IPS-18c (cell line): Measurements from ENCODE around the gene BCAS3.

Experiments
- H3K4me3 ChIP-seq: 2 replicates; pipeline ENCODE4 v1.7.0; 2013; ENCODE audit warnings: low read depth, mild to moderate bottlenecking, low read length, moderate library complexity; ENCODE audit not compliant: insufficient read depth
- H3K9me3 ChIP-seq: one replicate; pipeline ENCODE4 v1.6.1; 2013; ENCODE audit warnings: mild to moderate bottlenecking, low read length, moderate library complexity; ENCODE audit not compliant: control insufficient read depth, insufficient read depth

Gene BCAS3

DNA sequence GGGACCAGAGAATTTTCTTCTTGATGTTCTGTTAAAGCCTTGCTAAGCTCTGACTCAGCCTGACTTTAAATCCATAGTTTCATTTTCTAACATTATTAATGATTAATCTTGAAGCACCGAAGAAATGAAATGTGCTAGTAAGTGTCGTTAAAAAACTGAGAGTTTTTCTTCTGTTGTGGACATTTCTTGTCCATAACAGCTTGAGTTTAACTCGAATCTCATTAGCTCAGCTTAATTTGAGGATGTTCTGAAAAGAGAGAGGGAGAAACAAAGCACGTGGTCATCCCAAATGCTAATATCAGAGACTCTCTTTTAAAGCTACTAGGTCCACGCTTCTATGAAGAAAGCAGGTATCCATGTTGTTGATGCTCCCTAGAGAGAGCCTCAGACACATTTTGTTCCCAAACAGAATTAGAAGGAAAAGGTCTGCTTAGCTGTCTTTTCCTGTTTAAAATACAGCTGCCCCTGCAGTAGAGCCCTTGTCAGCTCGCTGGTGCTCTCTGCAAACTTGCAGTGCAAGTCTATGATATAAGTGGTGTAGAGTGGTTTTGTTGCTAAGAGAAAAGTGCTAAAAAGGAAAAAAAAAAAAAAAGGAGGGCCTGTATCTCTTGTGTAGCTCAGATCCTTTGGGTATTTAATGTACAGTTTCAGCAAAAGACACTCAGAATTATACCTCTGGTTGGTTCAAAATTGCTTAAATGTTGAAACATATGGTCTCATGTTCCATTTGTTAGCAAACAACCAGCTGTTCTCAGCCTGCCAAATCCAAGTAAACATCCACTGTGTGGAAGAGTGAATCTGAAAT is 530.9 kb downstream of the BCAS3 start:
- Histone ChIP-seq H3K9me3 (no peaks in the 10 kb centered on the region), H3K4me3 (no peak overlapping the region)

GRCh38 chr17:61209106-61209439 is 531.4 kb downstream of the BCAS3 start:
- no peak overlapping the region for H3K4me3 ChIP-seq

GRCh38 chr17:61209525-61209924 is 531.9 kb downstream of the BCAS3 start:
- H3K9me3 ChIP-seq = no peaks in the 10 kb centered on the region

More at GRCh38 chr17:61209106-61209439, 531.4 kb downstream of the BCAS3 start:
- H3K9me3 ChIP-seq = no peaks in the 10 kb centered on the region

GRCh38 chr17:61211236-61211635 is 533.6 kb downstream of the BCAS3 start:
- Histone ChIP-seq H3K9me3 (no peaks in the 10 kb centered on the region), H3K4me3 (no peak overlapping the region)

More at GRCh38 chr17:61209525-61209924, 531.9 kb downstream of the BCAS3 start:
- no peak overlapping the region for H3K4me3 ChIP-seq

DNA sequence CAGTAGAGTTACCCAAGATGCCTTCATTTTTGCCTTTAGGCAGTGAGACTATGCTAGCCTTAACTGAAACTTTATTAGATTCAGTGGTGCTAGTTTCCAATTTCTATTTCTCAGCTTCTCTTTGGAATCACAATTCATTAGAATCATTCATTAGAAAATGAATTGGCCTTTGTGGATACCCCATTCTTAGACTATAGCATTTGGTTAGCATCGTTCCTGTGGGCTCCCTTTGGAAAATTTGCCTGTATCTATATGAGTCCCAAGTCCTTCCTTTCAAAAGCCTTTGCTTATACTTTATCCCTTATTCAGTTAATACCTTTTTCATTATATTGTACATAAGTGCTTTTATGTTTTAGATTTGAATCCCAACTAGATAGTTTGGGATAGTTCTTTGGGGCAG is 535.0 kb downstream of the BCAS3 start:
- H3K4me3 ChIP-seq = no peak overlapping the region
- H3K9me3 ChIP-seq = no peaks in the 10 kb centered on the region

- H3K9me3 ChIP-seq = no peaks in the 10 kb centered on the region
- no peak overlapping the region for H3K4me3 ChIP-seq
Observed at GRCh38 chr17:61214753-61215152, 537.1 kb downstream of the BCAS3 start.

DNA sequence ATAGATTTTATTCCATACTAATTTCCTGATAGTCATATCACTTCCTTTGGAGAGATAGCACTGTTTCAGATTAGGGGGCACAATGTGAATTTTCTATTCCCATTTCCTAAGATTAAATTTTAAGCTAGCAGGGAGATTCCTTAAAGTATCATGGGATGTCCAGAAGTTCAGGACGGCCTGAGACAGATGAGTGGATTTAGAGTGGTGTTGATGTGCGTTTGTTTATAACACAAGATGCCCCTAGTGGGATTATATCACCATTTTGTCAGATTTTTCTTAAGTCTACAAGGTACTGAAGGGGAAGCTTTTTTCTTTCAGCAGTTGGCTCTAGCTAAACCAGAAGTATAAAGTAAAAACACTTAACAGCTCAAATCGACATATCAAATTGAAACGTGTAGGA is 538.4 kb downstream of the BCAS3 start:
- Histone ChIP-seq H3K4me3 (no peak overlapping the region), H3K9me3 (no peaks in the 10 kb centered on the region)

- Histone ChIP-seq H3K4me3 (no peak overlapping the region), H3K9me3 (no peaks in the 10 kb centered on the region)
Observed at GRCh38 chr17:61217878-61218437, 540.3 kb downstream of the BCAS3 start.

GRCh38 chr17:61218438-61218837 is 540.8 kb downstream of the BCAS3 start:
- Histone ChIP-seq H3K9me3 (no peaks in the 10 kb centered on the region), H3K4me3 (no peak overlapping the region)

DNA sequence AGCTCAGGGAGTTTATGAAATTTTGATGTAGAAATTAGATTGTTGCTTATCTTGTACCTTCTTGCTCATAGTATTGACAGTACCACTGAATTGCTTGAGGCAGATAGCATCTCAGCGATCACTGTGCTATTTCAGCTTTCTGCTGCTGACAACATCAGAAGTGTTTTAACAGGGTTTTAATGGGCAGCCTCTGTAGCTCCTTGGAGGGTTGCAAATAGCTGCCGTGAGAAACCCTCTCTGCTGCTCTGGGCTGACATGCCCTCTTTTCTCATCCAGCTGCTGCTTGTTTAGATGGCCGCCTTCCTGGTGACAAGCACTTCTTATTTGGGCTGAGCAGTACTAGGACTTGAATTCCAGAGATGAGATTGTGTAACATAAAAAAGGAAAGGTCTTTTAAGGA is 541.8 kb downstream of the BCAS3 start:
- Histone ChIP-seq H3K4me3 (no peak overlapping the region), H3K9me3 (no peaks in the 10 kb centered on the region)

DNA sequence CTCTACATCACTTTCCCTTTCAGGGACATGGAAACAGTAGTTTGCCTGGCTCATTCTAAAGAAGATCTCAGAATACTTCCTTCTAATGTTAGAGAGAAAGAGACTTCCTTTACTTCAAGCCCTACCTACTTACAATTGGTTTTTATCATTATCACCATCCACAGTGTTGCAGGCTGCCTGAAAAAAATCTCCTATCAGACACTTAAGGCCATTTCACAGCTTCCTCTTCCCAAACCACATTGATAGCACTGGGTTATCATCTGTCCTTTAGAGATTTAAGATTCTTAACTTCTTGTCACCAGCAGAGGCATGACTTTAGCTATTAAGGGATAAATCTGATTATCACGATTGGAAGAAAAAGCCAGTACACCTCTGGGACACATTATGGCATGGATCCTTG is 543.5 kb downstream of the BCAS3 start:
- no peak overlapping the region for H3K4me3 ChIP-seq
- no peaks in the 10 kb centered on the region for H3K9me3 ChIP-seq

DNA sequence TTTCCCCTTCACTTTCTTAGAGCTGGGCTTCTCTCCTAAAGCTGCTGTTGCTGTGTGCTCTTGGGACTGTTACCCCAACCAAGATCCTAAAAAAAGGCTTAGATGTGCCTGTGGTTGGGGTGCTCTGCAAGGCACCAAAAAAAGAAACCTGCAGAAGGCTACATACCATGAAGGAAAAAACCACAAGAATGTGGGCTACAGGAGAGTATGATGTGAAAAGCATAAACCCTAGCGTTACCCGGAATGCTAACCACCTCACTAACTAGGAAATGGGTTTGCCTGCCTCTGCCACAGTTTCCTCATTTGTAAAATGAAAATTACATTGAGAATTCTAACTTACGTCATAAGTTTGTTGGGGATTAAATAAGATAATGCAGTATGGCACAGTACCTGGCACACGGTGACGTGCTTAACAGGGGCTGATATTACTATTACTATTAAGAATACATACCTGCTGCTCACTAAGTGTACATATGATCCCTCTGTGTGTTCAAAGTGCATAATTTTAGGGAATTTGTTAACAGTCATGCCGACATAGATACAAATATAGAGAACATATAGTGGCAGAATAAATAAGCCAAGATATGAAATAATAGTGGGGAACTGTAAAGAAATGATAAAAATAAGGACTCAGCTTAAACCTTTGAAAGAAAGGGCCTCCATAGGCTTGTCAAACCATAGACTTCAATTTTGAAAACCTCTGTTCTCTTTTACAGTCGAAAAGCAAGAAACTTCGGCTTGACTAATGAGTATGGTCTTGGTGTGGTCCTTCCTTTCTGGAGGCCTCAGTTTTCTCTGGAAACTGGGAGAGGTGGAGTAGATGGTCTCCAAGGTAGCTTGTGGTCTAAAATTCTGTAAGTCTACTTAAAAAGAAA is 544.2 kb downstream of the BCAS3 start:
- Histone ChIP-seq H3K9me3 (no peaks in the 10 kb centered on the region), H3K4me3 (no peak overlapping the region)

DNA sequence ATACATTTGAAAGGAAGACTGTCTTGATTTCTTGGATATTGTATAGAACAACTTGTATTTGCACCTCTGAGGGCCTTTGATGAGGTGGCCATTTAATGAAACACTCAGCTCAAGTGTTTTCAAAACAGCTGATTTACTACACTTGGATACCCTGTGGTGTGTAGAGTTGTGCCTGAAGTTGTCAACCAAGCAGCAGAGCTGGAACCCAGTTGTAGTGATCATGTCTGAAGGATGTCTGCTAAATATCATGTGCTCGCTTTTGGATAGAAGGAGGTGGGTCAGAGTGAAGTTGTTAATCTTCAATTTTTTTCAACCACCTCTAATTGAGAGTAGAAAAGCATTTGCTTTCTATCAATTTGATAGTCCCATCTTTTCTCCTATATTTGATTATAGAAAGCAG is 546.1 kb downstream of the BCAS3 start:
- Histone ChIP-seq H3K9me3 (no peaks in the 10 kb centered on the region), H3K4me3 (no peak overlapping the region)

- H3K4me3 ChIP-seq = no peak overlapping the region
Observed at GRCh38 chr17:61225178-61225882, 547.7 kb downstream of the BCAS3 start.

DNA sequence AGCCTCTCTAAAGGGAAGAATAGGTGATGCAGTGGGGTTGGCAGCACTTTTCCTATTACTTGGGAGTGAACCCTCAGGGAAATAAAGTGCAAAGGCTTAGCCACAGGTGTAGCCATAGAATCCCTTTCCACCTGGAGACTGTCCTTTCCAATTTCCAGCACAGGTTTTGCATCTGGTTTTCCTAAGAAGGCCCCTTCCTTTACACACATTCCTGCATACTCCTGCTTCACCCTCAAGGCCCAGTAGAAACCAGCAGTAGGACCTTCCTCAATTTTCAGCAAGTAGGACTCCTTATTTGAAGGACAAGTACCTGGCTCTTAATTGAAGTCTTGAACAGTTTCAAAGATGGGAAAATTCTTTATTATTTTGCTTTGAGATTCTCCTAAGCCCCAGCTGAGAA is 550.2 kb downstream of the BCAS3 start:
- no peak overlapping the region for H3K4me3 ChIP-seq
- H3K9me3 ChIP-seq = no peaks in the 10 kb centered on the region

More at GRCh38 chr17:61225178-61225882, 547.7 kb downstream of the BCAS3 start:
- no peaks in the 10 kb centered on the region for H3K9me3 ChIP-seq

GRCh38 chr17:61230461-61230860 is 552.8 kb downstream of the BCAS3 start:
- H3K4me3 ChIP-seq = no peak overlapping the region

More at GRCh38 chr17:61230461-61230860, 552.8 kb downstream of the BCAS3 start:
- no peaks in the 10 kb centered on the region for H3K9me3 ChIP-seq
